Measurements from ENCODE around the gene ACTL8. TPM values are rescaled to one million over a fixed set of nuclear protein-coding genes. Genes with fewer than 3 reads are reported as not detected.

ACTL8 gene
- total RNA-seq, 1 experiment from 2014 or later: not detected

DNA sequence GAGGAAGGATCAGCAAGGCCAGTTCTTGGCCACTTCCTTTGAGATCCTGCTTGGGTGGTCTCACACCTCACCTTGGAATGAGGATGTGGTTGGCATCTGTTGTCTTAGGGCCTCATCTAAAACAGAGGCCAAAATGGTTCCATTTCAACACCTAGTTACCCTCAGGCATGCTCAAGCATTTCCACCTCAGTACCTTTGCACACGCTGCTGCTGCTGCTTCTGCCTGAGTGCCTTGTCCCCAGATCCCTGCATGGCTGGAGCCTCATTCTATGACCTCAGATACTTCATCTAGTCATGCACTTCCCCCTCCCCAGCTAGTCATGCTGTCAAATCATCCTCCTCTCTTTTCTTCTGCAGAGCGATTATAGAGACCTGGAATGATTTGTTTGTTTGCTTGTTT is 86.8 kb downstream of the ACTL8 start:
- no peaks in the 10 kb centered on the region for H3K9me3 ChIP-seq (ENCODE audit: control insufficient read depth, insufficient read depth, low read depth, low read length)
- no peaks in the 10 kb centered on the region; the same call in 1 of the 2 replicates for H3K27me3 ChIP-seq (ENCODE audit: control insufficient read depth, insufficient read depth, low read length)
- H3K27ac ChIP-seq (ENCODE audit: low read length): no peak overlapping the region
- BruUV-seq (replicated peaks): no TSS peak
- ATAC-seq: no peak
- H3K36me3 ChIP-seq (ENCODE audit: control insufficient read depth, insufficient read depth, low read length): no peaks in the 10 kb centered on the region
- TF ChIP-seq, protein P1, sequence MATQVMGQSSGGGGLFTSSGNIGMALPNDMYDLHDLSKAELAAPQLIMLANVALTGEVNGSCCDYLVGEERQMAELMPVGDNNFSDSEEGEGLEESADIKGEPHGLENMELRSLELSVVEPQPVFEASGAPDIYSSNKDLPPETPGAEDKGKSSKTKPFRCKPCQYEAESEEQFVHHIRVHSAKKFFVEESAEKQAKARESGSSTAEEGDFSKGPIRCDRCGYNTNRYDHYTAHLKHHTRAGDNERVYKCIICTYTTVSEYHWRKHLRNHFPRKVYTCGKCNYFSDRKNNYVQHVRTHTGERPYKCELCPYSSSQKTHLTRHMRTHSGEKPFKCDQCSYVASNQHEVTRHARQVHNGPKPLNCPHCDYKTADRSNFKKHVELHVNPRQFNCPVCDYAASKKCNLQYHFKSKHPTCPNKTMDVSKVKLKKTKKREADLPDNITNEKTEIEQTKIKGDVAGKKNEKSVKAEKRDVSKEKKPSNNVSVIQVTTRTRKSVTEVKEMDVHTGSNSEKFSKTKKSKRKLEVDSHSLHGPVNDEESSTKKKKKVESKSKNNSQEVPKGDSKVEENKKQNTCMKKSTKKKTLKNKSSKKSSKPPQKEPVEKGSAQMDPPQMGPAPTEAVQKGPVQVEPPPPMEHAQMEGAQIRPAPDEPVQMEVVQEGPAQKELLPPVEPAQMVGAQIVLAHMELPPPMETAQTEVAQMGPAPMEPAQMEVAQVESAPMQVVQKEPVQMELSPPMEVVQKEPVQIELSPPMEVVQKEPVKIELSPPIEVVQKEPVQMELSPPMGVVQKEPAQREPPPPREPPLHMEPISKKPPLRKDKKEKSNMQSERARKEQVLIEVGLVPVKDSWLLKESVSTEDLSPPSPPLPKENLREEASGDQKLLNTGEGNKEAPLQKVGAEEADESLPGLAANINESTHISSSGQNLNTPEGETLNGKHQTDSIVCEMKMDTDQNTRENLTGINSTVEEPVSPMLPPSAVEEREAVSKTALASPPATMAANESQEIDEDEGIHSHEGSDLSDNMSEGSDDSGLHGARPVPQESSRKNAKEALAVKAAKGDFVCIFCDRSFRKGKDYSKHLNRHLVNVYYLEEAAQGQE (IDR thresholded peaks at IDR 0.05; ENCODE audit: insufficient read depth in 1 of 2, low read depth in 2 of 2, low read length in 1 of 2): no peak
- TF ChIP-seq CTCF (IDR thresholded peaks at IDR 0.05) (no peak), POLR2AphosphoS5 (IDR thresholded peaks at IDR 0.05; ENCODE audit: low read depth, low read length) (no peak), SIN3A (IDR thresholded peaks at IDR 0.05; ENCODE audit: borderline replicate concordance, insufficient read depth, low read depth, low read length) (no peak), TCF7L2 (IDR thresholded peaks at IDR 0.05; ENCODE audit: low read depth, low read length) (no peak)
- no peaks in the 10 kb centered on the region for H3K4me1 ChIP-seq (ENCODE audit: control insufficient read depth, insufficient read depth, low read length)
- ChIA-PET CTCF (interaction anchor here (0.6 kb wide), 1 partner anchor 898 kb away, joined by 4 read pairs; no protein-coding TSS in a partner anchor), POLR2A (no interaction called here)
- in situ Hi-C loops (cut with HindIII; ENCODE audit: low pct_unique_long_range_greater_than_20kb, low sequenced_read_pairs): no loop called here
- DNase-seq (ENCODE audit: low read depth, low spot score): no peak
- no peak overlapping the region for H3K4me3 ChIP-seq (ENCODE audit: low read depth in 2 of 2, low read length in 2 of 2)
- intact Hi-C loops (cut with micrococcal nuclease; ENCODE audit: unreplicated experiment): no loop called here

DNA sequence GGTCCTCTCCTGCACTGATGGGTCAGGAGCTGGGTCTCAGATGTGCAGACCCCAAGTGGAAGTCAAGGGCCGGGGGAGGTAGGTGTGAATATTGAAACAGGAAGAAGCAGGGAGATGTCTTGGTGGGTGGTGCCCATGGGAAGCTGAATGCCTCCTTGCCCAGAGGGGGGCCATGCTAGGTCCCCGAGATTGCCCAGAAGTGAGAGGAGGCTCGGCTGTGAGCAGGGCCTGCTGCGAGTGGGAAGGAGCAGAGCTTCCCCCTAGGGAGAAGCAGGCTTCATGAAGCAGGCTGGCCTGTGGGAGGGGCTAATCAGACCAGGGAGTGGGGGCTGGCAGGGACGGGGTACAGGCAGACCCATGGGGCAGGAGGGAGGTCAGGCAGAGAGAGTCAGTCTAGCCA is 87.6 kb downstream of the ACTL8 start:
- no peaks in the 10 kb centered on the region for H3K4me1 ChIP-seq (ENCODE audit: control insufficient read depth, insufficient read depth, low read length)
- no peaks in the 10 kb centered on the region; the same call in 1 of the 2 replicates for H3K27me3 ChIP-seq (ENCODE audit: control insufficient read depth, insufficient read depth, low read length)
- intact Hi-C loops (cut with micrococcal nuclease; ENCODE audit: unreplicated experiment) (no loop called here), in situ Hi-C loops (cut with HindIII; ENCODE audit: low pct_unique_long_range_greater_than_20kb, low sequenced_read_pairs) (no loop called here)
- no TSS peak for BruUV-seq (replicated peaks)
- TF ChIP-seq POLR2AphosphoS5 (IDR thresholded peaks at IDR 0.05; ENCODE audit: low read depth, low read length) (no peak), CTCF (IDR thresholded peaks at IDR 0.05) (no peak), TCF7L2 (IDR thresholded peaks at IDR 0.05; ENCODE audit: low read depth, low read length) (no peak), SIN3A (IDR thresholded peaks at IDR 0.05; ENCODE audit: borderline replicate concordance, insufficient read depth, low read depth, low read length) (no peak)
- TF ChIP-seq, protein P1 (IDR thresholded peaks at IDR 0.05; ENCODE audit: insufficient read depth in 1 of 2, low read depth in 2 of 2, low read length in 1 of 2): no peak
- ChIA-PET CTCF (interaction anchor here (0.6 kb wide), 2 partner anchors 17 to 897 kb away, joined by 3 to 4 read pairs; no protein-coding TSS in a partner anchor), POLR2A (interaction anchor here (0.5 to 0.6 kb wide), 2 partner anchors 35 to 44 kb away, joined by 3 to 7 read pairs; no protein-coding TSS in a partner anchor)
- H3K27ac ChIP-seq (ENCODE audit: low read length): no peak overlapping the region
- no peaks in the 10 kb centered on the region for H3K9me3 ChIP-seq (ENCODE audit: control insufficient read depth, insufficient read depth, low read depth, low read length)
- ATAC-seq (no peak), DNase-seq (ENCODE audit: low read depth, low spot score) (no peak)
- no peak overlapping the region for H3K4me3 ChIP-seq (ENCODE audit: low read depth in 2 of 2, low read length in 2 of 2)
- no peaks in the 10 kb centered on the region for H3K36me3 ChIP-seq (ENCODE audit: control insufficient read depth, insufficient read depth, low read length)

All from Panc1 (cell line).